Glutamatergic neuron (in vitro differentiated cells): Measurements from ENCODE around the gene PEPD. TPM values are rescaled to one million over a fixed set of nuclear protein-coding genes. Genes with fewer than 3 reads are reported as not detected.

Experiments used
- DNase-seq: peaks from one replicate; pipeline ENCODE4 v3.0.0; 2022
- H3K27ac Mint-ChIP-seq: one replicate; pipeline ENCODE4 v1.8.0; 2020; ENCODE audit warnings: mild to moderate bottlenecking, mixed read lengths, inconsistent platforms; ENCODE audit not compliant: unreplicated experiment
- H3K27me3 Mint-ChIP-seq: one replicate; pipeline ENCODE4 v1.8.0; 2020; ENCODE audit warnings: mild to moderate bottlenecking, moderate library complexity, mixed read lengths, inconsistent platforms; ENCODE audit not compliant: unreplicated experiment
- H3K36me3 Mint-ChIP-seq: one replicate; pipeline ENCODE4 v1.8.0; 2020; ENCODE audit warnings: mild to moderate bottlenecking, mixed read lengths, inconsistent platforms; ENCODE audit not compliant: unreplicated experiment
- H3K4me1 Mint-ChIP-seq: one replicate; pipeline ENCODE4 v1.8.0; 2020; ENCODE audit warnings: mild to moderate bottlenecking, low read depth, mixed read lengths, inconsistent platforms; ENCODE audit not compliant: unreplicated experiment
- H3K4me3 Mint-ChIP-seq: one replicate; pipeline ENCODE4 v1.8.0; 2020; ENCODE audit warnings: mild to moderate bottlenecking, mixed read lengths, inconsistent platforms; ENCODE audit not compliant: unreplicated experiment
- H3K9me3 Mint-ChIP-seq: one replicate; pipeline ENCODE4 v1.8.0; 2020; ENCODE audit warnings: mild to moderate bottlenecking, moderate library complexity, mixed read lengths, inconsistent platforms; ENCODE audit not compliant: unreplicated experiment
- CTCF ChIP-seq: fragments of 200-600 bp; sonication (generic); IDR thresholded peaks from one replicate; pipeline ENCODE4 v1.5.0; 2021; ENCODE audit not compliant: partially characterized antibody, unreplicated experiment
- total RNA-seq: library from RNA; stranded (reverse); fragmentation: NEBNext Ultra II Directional; extraction: Animal tissue kit (Norgen Biotek cat#: 25700); gene quantifications from one replicate; pipeline ENCODE4 v1.2.1, GENCODE V29; 2021; ENCODE audit not compliant: unreplicated experiment

Gene PEPD
- total RNA-seq, 1 donor from 2014 or later, result 93.3 TPM

GRCh38 chr19:33553530-33554310, 32.1 kb upstream of the PEPD start:
- TF ChIP-seq CTCF, result no peak
- no peak for DNase-seq
- H3K4me3 Mint-ChIP-seq, result no peak overlapping the region

GRCh38 chr19:33552928-33553279, 31.3 kb upstream of the PEPD start:
- no peak for DNase-seq
- Mint-ChIP-seq H3K27me3 (peaks cover 6% of the 10 kb centered on the region), H3K4me3 (no peak overlapping the region), H3K27ac (no peak overlapping the region), H3K36me3 (no peaks in the 10 kb centered on the region), H3K4me1 (peaks cover 4% of the 10 kb centered on the region), H3K9me3 (no peaks in the 10 kb centered on the region)
- no peak for TF ChIP-seq CTCF

More at GRCh38 chr19:33553530-33554310, 32.1 kb upstream of the PEPD start:
- Mint-ChIP-seq H3K36me3 (no peaks in the 10 kb centered on the region), H3K27ac (no peak overlapping the region), H3K4me1 (peaks cover 4% of the 10 kb centered on the region), H3K27me3 (peaks cover 8% of the 10 kb centered on the region), H3K9me3 (no peaks in the 10 kb centered on the region)

- H3K4me1 Mint-ChIP-seq, result peaks cover 4% of the 10 kb centered on the region
- H3K9me3 Mint-ChIP-seq, result no peaks in the 10 kb centered on the region
- peaks cover 6% of the 10 kb centered on the region for H3K27me3 Mint-ChIP-seq
- TF ChIP-seq CTCF, result no peak
- no peak for DNase-seq
- no peak overlapping the region for H3K4me3 Mint-ChIP-seq
- no peaks in the 10 kb centered on the region for H3K36me3 Mint-ChIP-seq
- no peak overlapping the region for H3K27ac Mint-ChIP-seq
Observed at GRCh38 chr19:33552191-33552927, 30.8 kb upstream of the PEPD start.

- Mint-ChIP-seq H3K27ac (no peak overlapping the region), H3K36me3 (no peaks in the 10 kb centered on the region), H3K9me3 (no peaks in the 10 kb centered on the region), H3K4me3 (no peak overlapping the region), H3K4me1 (peaks cover 4% of the 10 kb centered on the region), H3K27me3 (peaks cover 4% of the 10 kb centered on the region)
- no peak for DNase-seq
- TF ChIP-seq CTCF, result no peak
Observed at GRCh38 chr19:33551676-33552075, 30.1 kb upstream of the PEPD start.

GRCh38 chr19:33550768-33551167, 29.2 kb upstream of the PEPD start:
- peaks cover 4% of the 10 kb centered on the region for H3K4me1 Mint-ChIP-seq
- H3K9me3 Mint-ChIP-seq, result no peaks in the 10 kb centered on the region
- TF ChIP-seq CTCF, result no peak
- H3K27me3 Mint-ChIP-seq, result peaks cover 4% of the 10 kb centered on the region
- no peak overlapping the region for H3K27ac Mint-ChIP-seq
- peak; percentile 3 for DNase-seq
- H3K36me3 Mint-ChIP-seq, result no peaks in the 10 kb centered on the region
- no peak overlapping the region for H3K4me3 Mint-ChIP-seq
